ENCODE measurements around the gene ACADL.

The ACADL gene

DNA sequence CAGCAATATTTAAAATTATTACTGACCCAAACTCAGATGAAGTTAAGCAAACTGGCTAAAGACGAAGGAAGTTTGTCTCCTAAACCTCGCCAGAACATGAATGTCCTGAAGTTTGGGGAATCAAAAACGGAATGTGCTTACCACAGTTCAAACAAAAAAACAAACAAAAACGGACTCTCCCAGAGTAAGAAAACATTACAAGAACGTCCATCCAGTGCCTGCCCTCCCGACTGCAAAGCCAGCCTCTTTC, 55.1 kb downstream of the ACADL start:
- DNase-seq (ENCODE audit: low spot score), result no peak

DNA sequence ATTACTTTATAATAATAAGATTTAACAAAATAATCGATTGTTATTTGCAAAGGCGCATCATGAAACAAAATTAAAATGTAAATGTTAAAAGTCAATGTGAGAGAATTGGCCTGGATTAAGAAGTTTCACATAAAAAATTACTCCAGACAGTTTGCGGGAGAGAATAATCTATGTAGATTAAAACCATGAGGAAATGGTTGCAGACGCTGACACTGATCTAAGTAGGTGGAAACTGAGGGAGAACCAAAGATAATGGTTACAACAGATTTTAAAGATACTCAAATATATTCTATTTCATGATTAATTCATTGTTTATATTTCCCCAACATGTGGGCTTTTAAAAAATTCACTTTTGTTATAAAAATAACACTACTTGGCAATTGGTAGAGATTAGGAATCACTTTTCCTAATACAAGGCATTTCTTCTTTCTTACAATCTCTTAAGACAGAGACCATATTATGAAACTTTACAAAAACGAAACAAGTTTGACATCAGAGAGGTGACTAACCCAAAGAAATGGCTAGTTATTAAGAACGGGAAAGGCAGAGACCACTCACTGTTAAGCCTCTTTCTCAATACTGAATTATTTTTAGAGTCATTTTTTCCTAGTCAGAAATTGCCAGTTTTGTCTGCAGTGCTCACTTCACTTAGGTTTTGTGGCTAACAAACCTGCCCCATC, 55.6 kb downstream of the ACADL start:
- DNase-seq (ENCODE audit: low spot score), result peak; percentile 19

DNA sequence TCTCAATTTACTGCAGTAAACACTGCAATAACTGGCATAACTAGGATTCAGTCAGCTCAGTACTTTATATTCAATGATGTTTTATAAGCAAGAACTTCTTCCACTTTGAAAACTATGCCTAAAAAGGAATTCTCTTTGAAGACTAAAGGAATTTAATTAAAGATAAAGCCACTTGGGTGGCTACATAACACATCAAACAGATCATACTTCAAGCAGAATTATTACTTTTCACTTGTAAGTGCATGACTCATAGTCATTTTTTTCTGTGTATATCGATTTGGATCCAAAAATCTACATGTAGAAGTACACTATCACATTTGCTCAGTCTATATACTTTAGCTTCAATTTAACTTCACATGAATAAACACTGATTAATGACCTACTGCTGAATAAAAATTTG, 58.0 kb downstream of the ACADL start:
- DNase-seq (ENCODE audit: low spot score), result no peak

DNA sequence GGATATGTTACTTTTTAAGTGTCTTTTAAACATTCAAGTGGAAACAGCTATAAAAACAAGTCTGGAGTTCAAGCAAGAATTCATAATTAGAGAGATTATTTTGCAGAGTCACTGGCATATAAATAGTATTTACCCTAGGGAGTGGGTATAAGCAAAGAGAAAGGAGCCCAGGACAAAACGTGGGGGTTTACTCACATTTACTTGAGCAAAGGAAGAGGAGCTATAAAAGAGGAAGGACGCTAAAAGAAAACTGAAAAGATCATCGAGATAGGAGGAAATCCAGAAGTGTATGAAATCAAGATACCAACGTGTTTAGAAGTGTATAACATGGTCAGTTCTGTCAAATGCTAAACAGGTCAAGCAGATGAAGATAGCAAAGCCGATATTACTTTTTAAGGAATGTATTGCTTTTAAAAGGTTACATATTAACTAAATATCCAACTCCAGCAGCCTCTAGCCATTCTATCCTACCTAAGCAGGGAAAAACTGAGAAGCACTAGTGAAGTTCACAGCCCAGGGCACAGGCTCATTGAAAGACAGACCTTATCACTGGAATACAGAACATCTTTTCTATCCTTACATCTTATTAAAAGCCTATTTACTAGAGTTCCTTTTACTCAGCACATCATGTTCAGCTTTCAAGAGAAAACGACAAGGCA, 62.7 kb downstream of the ACADL start:
- DNase-seq (ENCODE audit: low spot score), result no peak

DNA sequence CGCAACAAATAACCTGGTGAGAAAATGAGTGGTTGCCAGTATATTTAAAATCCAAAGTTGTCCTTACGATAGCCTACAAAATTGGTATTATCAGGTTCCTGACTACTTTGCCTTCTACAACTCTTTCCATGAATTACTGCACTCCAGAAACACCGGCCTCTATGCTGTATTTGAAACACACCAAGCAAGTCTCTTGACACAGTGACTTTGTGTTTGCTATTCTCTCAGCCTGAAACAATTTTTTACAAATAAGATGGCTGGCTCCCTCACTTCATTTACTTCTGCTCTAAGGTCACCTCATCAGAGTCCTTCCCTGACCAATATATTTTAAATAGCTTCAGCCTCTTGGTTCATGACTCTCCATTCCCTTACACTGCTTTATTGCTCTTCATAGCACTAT, 66.2 kb downstream of the ACADL start:
- no peak for DNase-seq (ENCODE audit: low spot score)

DNA sequence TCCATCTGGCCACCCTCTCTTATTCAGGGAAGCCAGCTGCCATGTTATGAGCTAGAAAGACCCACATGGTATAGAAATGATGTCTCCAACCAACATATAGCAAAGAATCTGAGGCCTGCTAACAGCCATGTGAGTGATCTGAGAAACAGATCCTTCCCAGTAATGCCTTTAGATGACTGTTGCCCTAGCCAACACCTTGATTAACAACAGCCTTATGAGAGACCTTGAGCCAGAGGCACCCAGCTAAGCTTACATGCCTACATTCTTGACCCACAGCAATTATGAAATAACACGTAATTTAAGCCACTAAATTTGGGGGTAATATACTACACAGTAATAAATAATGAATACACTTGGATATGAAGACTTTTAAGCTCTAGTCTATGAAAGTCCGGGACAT, 67.0 kb downstream of the ACADL start:
- DNase-seq (ENCODE audit: low spot score), result no peak

DNA sequence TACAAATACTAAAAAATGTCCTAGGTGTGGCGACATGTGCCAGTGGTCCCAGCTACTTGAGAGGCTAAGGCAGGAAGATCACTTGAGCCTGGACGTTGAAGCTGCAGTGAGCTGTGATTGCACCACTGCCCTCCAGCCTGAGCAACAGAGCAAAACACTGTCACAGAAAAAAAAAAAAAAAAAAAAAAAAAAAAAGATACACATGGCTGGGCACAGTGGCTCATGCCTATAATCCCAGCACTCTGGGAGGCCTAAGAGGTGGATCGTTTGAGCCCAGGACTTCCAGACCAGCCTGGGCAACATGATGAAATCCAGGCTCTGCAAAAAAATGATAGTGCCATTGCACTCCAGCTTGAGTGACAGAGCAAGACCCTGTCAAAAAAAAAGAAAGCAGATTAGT, 67.7 kb downstream of the ACADL start:
- DNase-seq (ENCODE audit: low spot score), result no peak

DNA sequence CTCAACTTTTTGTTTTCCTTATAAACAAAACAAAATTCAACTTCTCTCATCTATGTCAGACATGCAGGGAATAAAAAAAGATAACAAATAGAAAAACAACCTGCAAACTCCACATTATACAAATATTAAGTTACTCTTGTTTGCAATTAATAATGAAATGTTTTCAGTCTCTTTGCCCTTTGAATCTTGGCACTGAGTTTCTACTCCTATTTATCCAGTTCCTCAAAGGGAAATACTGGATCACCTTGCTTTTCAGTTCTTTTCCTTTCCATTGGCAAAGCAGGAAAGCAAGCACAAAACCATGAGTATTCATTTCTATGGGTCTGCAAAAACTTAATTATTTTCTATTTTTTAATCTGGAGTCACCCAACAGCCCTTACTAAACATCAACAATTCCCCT, 77.6 kb downstream of the ACADL start:
- no peak for DNase-seq (ENCODE audit: low spot score)

All from CD4-positive, alpha-beta T cell treated with Interleukin-2 at 100 ng/mL for 4 hours (primary cell).